ENCODE results near the gene FGL2.
"Not testable (repeated sequence)": the region's sequence is repeated elsewhere in the genome, so short reads cannot be mapped to it uniquely, and the experiment has no call there.

Gene FGL2

GRCh38 chr7:77226357-77226839 is 26.8 kb upstream of the FGL2 start:
- no peak for TF ChIP-seq CTCF (conservative IDR thresholded peaks at IDR 0.05; ENCODE audit: low read depth, low read length)
- H3K4me3 ChIP-seq (ENCODE audit: low read length): no peak overlapping the region
- no peak for DNase-seq (ENCODE audit: low read depth)

- no peak for DNase-seq (ENCODE audit: low read depth)
- H3K4me3 ChIP-seq (ENCODE audit: low read length): no peak overlapping the region
- no peak for TF ChIP-seq CTCF (conservative IDR thresholded peaks at IDR 0.05; ENCODE audit: low read depth, low read length)
Measured at GRCh38 chr7:77223261-77223660, 23.6 kb upstream of the FGL2 start.

GRCh38 chr7:77222819-77223218 is 23.2 kb upstream of the FGL2 start:
- H3K4me3 ChIP-seq (ENCODE audit: low read length): no peak overlapping the region
- no peak for TF ChIP-seq CTCF (conservative IDR thresholded peaks at IDR 0.05; ENCODE audit: low read depth, low read length)
- no peak for DNase-seq (ENCODE audit: low read depth)

- TF ChIP-seq CTCF (conservative IDR thresholded peaks at IDR 0.05; ENCODE audit: low read depth, low read length): no peak
- no peak overlapping the region for H3K4me3 ChIP-seq (ENCODE audit: low read length)
- DNase-seq (ENCODE audit: low read depth): no peak
Measured at GRCh38 chr7:77222065-77222464, 22.4 kb upstream of the FGL2 start.

GRCh38 chr7:77219701-77220331 is 20.2 kb upstream of the FGL2 start:
- not testable (repeated sequence) for DNase-seq (ENCODE audit: low read depth); H3K4me3 ChIP-seq (ENCODE audit: low read length)

GRCh38 chr7:77217474-77218185 is 18.0 kb upstream of the FGL2 start:
- H3K4me3 ChIP-seq (ENCODE audit: low read length): no peak overlapping the region
- no peak for DNase-seq (ENCODE audit: low read depth)
- no peak for TF ChIP-seq CTCF (conservative IDR thresholded peaks at IDR 0.05; ENCODE audit: low read depth, low read length)

GRCh38 chr7:77216181-77216845 is 16.7 kb upstream of the FGL2 start:
- DNase-seq (ENCODE audit: low read depth): no peak
- no peak for TF ChIP-seq CTCF (conservative IDR thresholded peaks at IDR 0.05; ENCODE audit: low read depth, low read length)
- no peak overlapping the region for H3K4me3 ChIP-seq (ENCODE audit: low read length)

All from retinal pigment epithelial cell (primary cell).